ENCODE results near the gene TMC7. TPM values are rescaled to one million over a fixed set of nuclear protein-coding genes. Genes with fewer than 3 reads are reported as not detected.

TMC7 gene
- total RNA-seq, 1 experiment from 2014 or later = 5.2 TPM

DNA sequence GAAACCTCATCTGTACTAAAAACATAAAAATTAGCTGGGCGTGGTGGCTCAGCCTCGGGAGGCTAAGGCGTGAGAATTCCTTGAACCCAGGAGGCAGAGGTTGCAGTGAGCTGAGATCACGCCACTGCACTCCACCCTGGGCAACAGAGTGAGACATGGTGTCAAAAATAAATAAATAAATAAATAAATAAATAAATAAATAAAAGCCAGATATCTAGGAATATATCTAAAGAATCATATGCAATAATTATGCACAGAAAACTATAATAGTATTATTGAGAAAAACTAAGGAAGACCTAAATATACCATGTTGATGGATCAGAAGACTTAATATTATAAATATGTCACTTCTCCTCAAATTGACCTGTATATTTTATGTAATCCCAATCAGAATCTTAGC is 37.0 kb downstream of the TMC7 start:
- ATAC-seq (no peak), DNase-seq (ENCODE audit: low read depth, low spot score) (no peak)
- Histone ChIP-seq H3K9ac (ENCODE audit: low read length) (no peak overlapping the region), H3K36me3 (ENCODE audit: control insufficient read depth in 1 of 2, insufficient read depth in 2 of 2, low read length in 2 of 2) (peaks cover 2 to 17% of the 10 kb centered on the region in 2 experiments; a peak in 1 of 4 replicates), H3K79me2 (ENCODE audit: insufficient read depth, low read length) (no peaks in the 10 kb centered on the region), H3K27me3 (ENCODE audit: insufficient read depth, low read length) (no peaks in the 10 kb centered on the region), H4K20me1 (ENCODE audit: insufficient read depth) (no peaks in the 10 kb centered on the region), H3K4me2 (ENCODE audit: low read length) (no peak overlapping the region), H3K27ac (ENCODE audit: low read depth, low read length) (no peak overlapping the region), H3K4me3 (replicated peaks in 1 of 2; ENCODE audit: low read depth in 1 of 2, low read length in 2 of 2) (no peak overlapping the region), H3K9me3 (ENCODE audit: control insufficient read depth in 1 of 2, insufficient read depth in 1 of 2, low read depth in 1 of 2, low read length in 2 of 2) (peaks cover 0 to 6% of the 10 kb centered on the region in 2 experiments; a peak in 1 of 4 replicates), H2AFZ (ENCODE audit: low read depth, low read length, poor library complexity, severe bottlenecking) (no peak overlapping the region), H3K4me1 (ENCODE audit: control insufficient read depth in 1 of 2, insufficient read depth in 2 of 2, low read length in 2 of 2) (no peaks in the 10 kb centered on the region), H3K9me2 (ENCODE audit: insufficient read depth) (no peaks in the 10 kb centered on the region)
- TF ChIP-seq CTCF (IDR thresholded peaks at IDR 0.05 in 2 of 3, conservative IDR thresholded peaks at IDR 0.05 in 1 of 3; ENCODE audit: borderline replicate concordance in 1 of 3, insufficient read depth in 1 of 3, low read depth in 2 of 3, low read length in 2 of 3) = no peak
- no peak for TF ChIP-seq ELF1 (IDR thresholded peaks at IDR 0.05; ENCODE audit: borderline replicate concordance, low read depth)
- no peak for TF ChIP-seq ZBTB33 (IDR thresholded peaks at IDR 0.05; ENCODE audit: extremely low read depth, insufficient replicate concordance, low read length)
- no peak for TF ChIP-seq JUND (IDR thresholded peaks at IDR 0.05)
- no peak for TF ChIP-seq TCF7L2 (IDR thresholded peaks at IDR 0.05; ENCODE audit: borderline replicate concordance, extremely low read depth, insufficient read depth, insufficient read length)
- RAD21 ChIA-PET (ENCODE audit: low non-redundant PET in 1 of 2, low total read pairs in 2 of 2, uncharacterized antibody in 2 of 2, unreplicated experiment in 2 of 2) = no interaction called here
- BruUV-seq (replicated peaks) = no TSS peak
- POLR2A ChIA-PET = no interaction called here
- CTCF ChIA-PET = no interaction called here
- intact Hi-C loops (cut with micrococcal nuclease) = no loop called here
